Stimulated activated naive CD8-positive, alpha-beta T cell treated with anti-CD3 and anti-CD28 coated beads, Interleukin-15, amount 100 ng/mL, for 72 hours (primary cell): ENCODE data around the gene TMEM242.

Experiments used
- ATAC-seq: fragments of 150-1000 bp; cut with Tn5 transposase; 2 replicates; pipeline ENCODE4 v1.10.0; 2021; ENCODE audit warnings: mild to moderate bottlenecking, moderate library complexity
- DNase-seq, 2 donors: peaks; one replicate each; pipeline ENCODE4 v3.0.0; 2021 to 2022
- H3K27ac Mint-ChIP-seq, 2 donors: one replicate each; pipeline ENCODE4 v1.8.0; 2022; ENCODE audit warnings: mild to moderate bottlenecking in 2 of 2, mixed read lengths in 2 of 2, moderate library complexity in 2 of 2
- H3K27me3 Mint-ChIP-seq: one replicate; pipeline ENCODE4 v1.8.0; 2022; ENCODE audit warnings: mixed read lengths
- H3K4me1 Mint-ChIP-seq: one replicate; pipeline ENCODE4 v1.8.0; 2022; ENCODE audit warnings: mild to moderate bottlenecking, mixed read lengths
- H3K4me3 Mint-ChIP-seq, 2 donors: one replicate each; pipeline ENCODE4 v1.8.0; 2022; ENCODE audit warnings: mild to moderate bottlenecking in 2 of 2, mixed read lengths in 2 of 2, moderate library complexity in 1 of 2
- H3K9me3 Mint-ChIP-seq, 2 donors: one replicate each; pipeline ENCODE4 v1.8.0; 2022; ENCODE audit warnings: mixed read lengths in 2 of 2

Gene TMEM242

DNA sequence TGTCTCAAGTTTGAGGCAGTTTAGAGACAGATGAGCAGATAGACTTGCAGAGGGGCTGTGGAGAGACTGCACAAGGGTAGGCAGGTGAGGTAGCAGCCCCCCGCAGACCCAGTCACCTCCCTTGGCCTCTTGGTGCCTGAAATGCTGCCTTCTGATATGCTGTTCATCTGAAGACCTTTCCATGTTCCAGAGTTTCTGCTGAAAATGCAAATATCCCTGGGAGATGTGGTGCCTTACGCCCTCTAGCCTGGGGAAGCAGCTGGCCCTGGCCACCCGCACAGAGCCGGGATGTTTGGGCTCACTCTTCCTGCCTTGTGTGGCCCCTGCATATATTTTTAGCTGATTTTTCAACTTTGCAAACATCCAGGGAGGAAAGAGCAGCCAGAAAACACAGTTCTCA lies 51.4 kb downstream of the TMEM242 start:
- H3K27me3 Mint-ChIP-seq = no peaks in the 10 kb centered on the region
- ATAC-seq = no peak
- no peak overlapping the region for H3K4me3 Mint-ChIP-seq
- H3K9me3 Mint-ChIP-seq = peaks cover 10 to 13% of the 10 kb centered on the region in 2 donors
- no peak for DNase-seq
- no peak overlapping the region for H3K27ac Mint-ChIP-seq
- peaks cover 14% of the 10 kb centered on the region for H3K4me1 Mint-ChIP-seq

DNA sequence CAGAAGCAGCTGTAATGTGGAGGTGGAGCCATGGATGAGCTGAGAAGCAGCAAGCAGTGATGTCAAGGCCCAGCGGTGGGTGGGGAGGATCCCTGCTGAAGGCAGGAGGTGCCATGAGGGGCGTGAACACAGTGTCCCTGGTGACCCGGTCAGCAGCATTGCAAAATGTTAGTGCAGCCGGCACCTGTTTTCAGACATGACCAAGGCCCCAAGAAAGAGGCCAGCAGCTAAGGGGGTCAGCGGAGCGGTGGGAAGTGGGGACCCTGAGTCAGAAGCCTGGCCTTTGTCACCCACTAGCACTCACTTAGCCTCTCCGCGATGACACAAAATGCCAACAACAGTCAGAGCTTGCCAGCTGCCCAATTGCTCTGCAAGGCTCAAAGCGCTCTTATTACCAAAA lies 51.9 kb downstream of the TMEM242 start:
- H3K27me3 Mint-ChIP-seq = no peaks in the 10 kb centered on the region
- no peak overlapping the region for H3K27ac Mint-ChIP-seq
- peaks cover 14% of the 10 kb centered on the region for H3K4me1 Mint-ChIP-seq
- ATAC-seq (no peak), DNase-seq (no peak)
- H3K9me3 Mint-ChIP-seq = peaks cover 10 to 13% of the 10 kb centered on the region in 2 donors
- no peak overlapping the region for H3K4me3 Mint-ChIP-seq

DNA sequence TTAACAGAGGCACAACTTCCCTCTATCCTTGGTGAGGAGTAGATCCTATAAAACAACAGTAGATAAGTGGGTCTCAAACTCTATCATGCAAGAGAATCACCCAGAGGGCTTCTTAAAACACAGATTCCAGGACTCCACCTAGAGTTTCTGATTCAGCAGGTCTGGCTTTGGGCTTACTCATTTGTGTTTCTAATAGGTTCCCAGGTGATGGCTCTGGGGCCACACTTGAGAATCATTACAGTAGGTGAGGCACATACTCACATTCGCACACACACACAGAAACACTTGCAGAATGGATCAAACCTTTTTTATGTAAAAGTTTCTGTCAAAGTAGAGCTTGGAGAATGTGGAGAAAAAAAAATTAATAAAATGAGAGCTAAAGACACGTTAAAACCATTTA lies 52.4 kb downstream of the TMEM242 start:
- ATAC-seq (no peak), DNase-seq (no peak)
- Mint-ChIP-seq H3K4me3 (no peak overlapping the region), H3K4me1 (peaks cover 14% of the 10 kb centered on the region), H3K27ac (no peak overlapping the region), H3K9me3 (peaks cover 10 to 13% of the 10 kb centered on the region in 2 donors), H3K27me3 (no peaks in the 10 kb centered on the region)

GRCh38 chr6:157270308-157270707 lies 53.0 kb downstream of the TMEM242 start:
- peaks cover 14% of the 10 kb centered on the region for H3K4me1 Mint-ChIP-seq
- no peaks in the 10 kb centered on the region for H3K27me3 Mint-ChIP-seq
- ATAC-seq (no peak), DNase-seq (no peak)
- H3K9me3 Mint-ChIP-seq = peaks cover 10 to 13% of the 10 kb centered on the region in 2 donors
- H3K27ac Mint-ChIP-seq = peak overlapping the region in 1 of 2 donors; percentile 8
- no peak overlapping the region for H3K4me3 Mint-ChIP-seq

DNA sequence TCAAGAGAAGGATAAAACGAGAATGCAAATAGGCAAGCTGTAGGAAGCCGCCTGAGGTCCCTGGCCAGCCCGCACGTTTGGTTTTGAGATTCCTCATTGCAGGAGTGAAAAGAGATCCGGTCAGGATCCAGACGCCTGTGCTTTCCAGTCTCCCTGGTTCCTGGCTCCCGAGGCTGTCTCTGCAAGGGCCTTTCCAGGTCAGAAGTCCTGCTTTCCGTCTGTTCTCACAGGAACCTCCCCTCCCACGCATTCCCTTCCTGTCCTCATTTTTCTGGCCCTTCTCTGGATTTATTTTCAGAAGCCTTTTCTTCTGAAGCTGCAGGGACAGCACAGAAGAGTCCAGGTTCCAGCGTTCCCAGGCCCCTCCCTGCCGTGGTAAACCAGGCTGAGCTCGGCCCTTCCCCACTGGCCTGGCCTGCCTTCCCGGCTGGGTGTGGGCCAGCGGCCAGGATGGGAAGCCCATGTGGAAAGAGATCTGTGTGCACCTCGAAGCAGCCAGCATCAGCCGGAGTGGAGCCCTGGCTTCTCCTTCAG lies 54.0 kb downstream of the TMEM242 start:
- DNase-seq (no peak), ATAC-seq (no peak)
- H3K27me3 Mint-ChIP-seq = no peaks in the 10 kb centered on the region
- H3K9me3 Mint-ChIP-seq = peaks cover 10 to 13% of the 10 kb centered on the region in 2 donors
- H3K4me3 Mint-ChIP-seq = no peak overlapping the region
- H3K4me1 Mint-ChIP-seq = peaks cover 13% of the 10 kb centered on the region
- no peak overlapping the region for H3K27ac Mint-ChIP-seq

DNA sequence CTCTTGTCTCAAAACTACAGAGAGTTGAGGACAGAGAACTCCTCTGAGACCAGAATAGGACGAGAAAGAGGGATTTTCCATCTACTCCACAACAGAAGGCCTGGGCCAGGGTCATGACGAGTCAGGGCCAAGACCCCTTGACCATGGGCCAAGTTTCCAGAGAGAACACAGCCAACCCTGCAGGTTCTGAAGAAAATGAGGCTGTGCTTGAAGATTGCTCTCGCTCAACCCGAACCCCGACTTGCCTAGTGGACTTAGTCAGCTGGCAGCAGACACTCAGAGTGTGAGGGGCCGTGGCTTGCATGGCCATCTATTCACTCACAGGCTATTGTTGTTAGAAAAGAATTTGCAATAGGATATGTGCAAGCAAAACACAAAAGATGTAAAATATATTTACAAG lies 54.5 kb downstream of the TMEM242 start:
- no peak overlapping the region for H3K4me3 Mint-ChIP-seq
- H3K27me3 Mint-ChIP-seq = no peaks in the 10 kb centered on the region

DNA sequence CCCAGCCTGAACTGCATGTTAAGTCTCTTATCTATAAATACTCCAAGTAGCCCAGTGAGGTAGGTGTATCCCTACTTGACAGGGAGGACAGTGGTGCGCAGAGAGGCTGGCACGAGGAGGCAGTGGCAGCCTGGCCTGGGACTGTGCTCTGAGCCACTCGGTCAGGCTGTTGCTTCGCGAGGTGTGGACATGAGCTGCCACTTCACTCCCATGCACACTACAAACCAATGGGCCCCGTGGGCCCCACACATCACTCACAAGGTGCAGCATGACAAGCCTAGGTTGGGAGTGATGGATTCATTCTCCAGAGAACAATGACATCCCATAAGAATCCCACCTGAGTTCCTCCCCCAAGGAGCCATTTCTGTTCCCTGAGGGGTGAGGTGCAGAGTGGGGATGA lies 54.9 kb downstream of the TMEM242 start:
- Mint-ChIP-seq H3K9me3 (peaks cover 10 to 13% of the 10 kb centered on the region in 2 donors), H3K27ac (no peak overlapping the region), H3K4me3 (no peak overlapping the region), H3K4me1 (peaks cover 4% of the 10 kb centered on the region), H3K27me3 (no peaks in the 10 kb centered on the region)
- no peak for DNase-seq
- no peak for ATAC-seq

More for the DNA sequence above, 54.5 kb downstream of the TMEM242 start:
- Mint-ChIP-seq H3K9me3 (peaks cover 10 to 13% of the 10 kb centered on the region in 2 donors), H3K27ac (no peak overlapping the region), H3K4me1 (peaks cover 8% of the 10 kb centered on the region)
- ATAC-seq (no peak), DNase-seq (no peak)

- Mint-ChIP-seq H3K27ac (no peak overlapping the region), H3K4me3 (no peak overlapping the region), H3K4me1 (no peaks in the 10 kb centered on the region), H3K27me3 (no peaks in the 10 kb centered on the region), H3K9me3 (peaks cover 10 to 13% of the 10 kb centered on the region in 2 donors)
- no peak for DNase-seq
- ATAC-seq = no peak
Observed at GRCh38 chr6:157267654-157268053, 55.7 kb downstream of the TMEM242 start.

DNA sequence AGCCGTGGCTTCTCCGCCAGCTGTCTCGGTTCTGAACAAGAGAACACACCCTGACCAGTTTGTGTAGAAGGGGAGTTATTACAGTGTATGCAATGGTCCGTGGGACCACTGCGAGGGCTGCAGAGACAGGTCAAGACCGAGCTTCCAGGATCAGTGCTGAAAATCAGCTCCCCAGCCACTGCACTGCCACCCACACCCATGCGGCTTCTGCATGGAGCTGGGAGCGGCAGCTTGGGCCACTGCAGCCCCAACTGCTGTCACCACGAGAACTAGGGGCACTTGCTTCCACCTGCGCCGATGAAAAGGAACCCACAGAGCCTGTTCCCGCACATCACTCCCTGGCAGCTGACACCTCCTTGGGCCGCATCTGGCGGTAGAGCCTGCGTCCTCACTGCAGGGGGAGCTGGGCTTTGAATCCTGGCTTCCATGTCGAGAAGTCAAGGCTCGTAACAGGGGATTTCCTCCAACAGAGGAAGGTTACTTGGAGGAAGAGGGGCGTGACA lies 56.2 kb downstream of the TMEM242 start:
- Mint-ChIP-seq H3K9me3 (peaks cover 10 to 13% of the 10 kb centered on the region in 2 donors), H3K4me3 (no peak overlapping the region)

GRCh38 chr6:157266274-157267101 lies 56.8 kb downstream of the TMEM242 start:
- Mint-ChIP-seq H3K9me3 (peaks cover 10 to 13% of the 10 kb centered on the region in 2 donors), H3K27me3 (no peaks in the 10 kb centered on the region), H3K4me1 (no peaks in the 10 kb centered on the region), H3K4me3 (no peak overlapping the region), H3K27ac (no peak overlapping the region)
- DNase-seq (no peak), ATAC-seq (no peak)

More for the DNA sequence above, 56.2 kb downstream of the TMEM242 start:
- ATAC-seq = no peak
- Mint-ChIP-seq H3K27me3 (no peaks in the 10 kb centered on the region), H3K27ac (no peak overlapping the region), H3K4me1 (no peaks in the 10 kb centered on the region)
- no peak for DNase-seq

DNA sequence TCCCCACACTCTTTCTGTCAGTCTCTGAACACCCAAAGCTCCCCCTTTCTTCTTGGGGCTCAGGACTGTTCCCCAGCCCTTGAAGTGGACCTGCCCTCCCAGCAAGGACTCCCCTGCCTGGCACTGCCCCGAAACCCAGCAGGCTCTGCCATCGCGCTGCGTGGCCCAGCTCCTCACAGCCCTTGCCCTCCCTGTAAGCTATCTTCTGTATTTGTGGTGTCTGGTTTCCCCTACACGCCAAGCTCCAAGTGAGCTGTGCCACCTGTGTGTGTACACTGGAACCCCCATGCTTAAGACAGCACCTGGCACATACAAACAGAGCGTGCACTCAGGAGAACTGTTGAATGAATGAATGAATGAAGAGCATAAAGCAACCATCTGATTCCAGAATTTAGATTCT lies 57.7 kb downstream of the TMEM242 start:
- Mint-ChIP-seq H3K27ac (no peak overlapping the region), H3K27me3 (no peaks in the 10 kb centered on the region), H3K9me3 (peaks cover 9 to 10% of the 10 kb centered on the region in 2 donors), H3K4me3 (no peak overlapping the region), H3K4me1 (no peaks in the 10 kb centered on the region)
- DNase-seq (no peak), ATAC-seq (no peak)

DNA sequence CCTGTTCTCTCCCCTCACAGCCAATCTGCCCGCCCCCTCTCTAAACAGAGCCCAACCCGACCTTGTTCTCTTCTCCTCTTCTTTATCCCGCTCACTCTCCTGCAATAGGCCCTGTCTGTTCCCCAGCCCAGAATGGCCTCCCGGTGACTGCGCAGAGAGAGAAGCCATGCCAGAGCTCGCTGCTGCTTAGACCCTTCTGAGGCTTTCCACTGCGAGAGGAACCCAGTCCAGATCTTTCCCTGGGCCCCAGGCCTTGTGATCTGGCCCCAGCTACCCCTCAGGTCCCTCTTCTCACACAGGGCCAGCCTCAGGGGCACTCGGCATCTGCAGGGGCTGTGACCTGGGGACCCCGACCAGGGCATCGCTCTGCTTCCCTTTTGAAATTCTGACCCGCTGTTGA lies 58.1 kb downstream of the TMEM242 start:
- H3K27me3 Mint-ChIP-seq = no peaks in the 10 kb centered on the region
- no peaks in the 10 kb centered on the region for H3K4me1 Mint-ChIP-seq
- no peak overlapping the region for H3K27ac Mint-ChIP-seq
- no peak overlapping the region for H3K4me3 Mint-ChIP-seq
- no peak for ATAC-seq
- peaks cover 4 to 6% of the 10 kb centered on the region in 2 donors for H3K9me3 Mint-ChIP-seq
- no peak for DNase-seq

DNA sequence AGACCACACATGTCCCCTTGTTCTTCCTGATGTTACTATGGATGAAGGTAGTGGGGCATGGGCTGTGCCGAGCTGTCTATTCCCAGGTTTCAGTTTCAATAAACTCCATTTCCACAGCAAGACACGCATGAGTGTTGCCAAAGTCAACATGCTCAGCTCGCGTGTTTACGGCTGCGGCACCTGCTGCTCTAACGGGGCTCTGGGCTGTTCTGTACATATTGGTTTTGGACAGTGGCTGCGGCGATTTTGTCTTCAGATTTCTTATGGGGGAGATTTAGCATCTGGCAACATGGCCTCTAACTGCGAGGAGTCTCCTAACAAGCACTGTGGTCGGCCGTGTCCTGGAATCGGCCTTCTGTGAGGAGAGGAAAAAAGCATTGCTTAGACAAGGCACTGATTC lies 58.6 kb downstream of the TMEM242 start:
- ATAC-seq (no peak), DNase-seq (no peak)
- H3K4me3 Mint-ChIP-seq = no peak overlapping the region
- peaks cover 0 to 1% of the 10 kb centered on the region in 2 donors for H3K9me3 Mint-ChIP-seq
- no peak overlapping the region for H3K27ac Mint-ChIP-seq
- no peaks in the 10 kb centered on the region for H3K4me1 Mint-ChIP-seq
- no peaks in the 10 kb centered on the region for H3K27me3 Mint-ChIP-seq

DNA sequence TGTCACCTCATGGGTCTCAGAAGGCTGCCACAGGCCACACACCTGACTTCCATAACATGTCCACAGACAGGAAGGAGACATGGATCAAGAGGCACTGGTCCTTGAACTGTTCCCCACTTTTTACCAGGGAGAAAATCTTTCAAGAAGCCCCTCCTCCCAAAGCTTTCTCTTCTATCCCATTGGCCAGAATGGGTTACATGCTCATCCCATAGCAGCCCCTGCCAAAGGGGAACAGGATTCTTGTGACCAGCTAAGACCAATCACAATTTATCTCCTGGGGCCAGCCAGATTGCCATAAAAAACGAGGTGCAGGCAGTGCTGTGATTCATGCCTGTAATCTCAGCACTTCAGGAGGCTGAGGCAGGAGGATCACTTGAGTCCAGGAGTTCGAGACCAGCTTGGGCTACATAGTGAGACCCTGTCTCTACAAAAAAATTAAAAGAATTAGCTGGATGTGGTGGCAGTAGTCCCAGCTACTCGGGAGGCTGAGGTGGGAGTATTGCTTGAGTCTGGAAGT lies 59.4 kb downstream of the TMEM242 start:
- no peak overlapping the region for H3K27ac Mint-ChIP-seq
- ATAC-seq = no peak
- peaks cover 8% of the 10 kb centered on the region for H3K4me1 Mint-ChIP-seq
- DNase-seq = no peak
- no peaks in the 10 kb centered on the region for H3K9me3 Mint-ChIP-seq
- H3K4me3 Mint-ChIP-seq = no peak overlapping the region
- no peaks in the 10 kb centered on the region for H3K27me3 Mint-ChIP-seq

- DNase-seq = no peak
- no peak for ATAC-seq
- Mint-ChIP-seq H3K27ac (no peak overlapping the region), H3K27me3 (peaks cover 5% of the 10 kb centered on the region), H3K4me1 (peaks cover 12% of the 10 kb centered on the region), H3K4me3 (no peak overlapping the region), H3K9me3 (no peaks in the 10 kb centered on the region)
Observed at GRCh38 chr6:157263146-157263545, 60.2 kb downstream of the TMEM242 start.

- Mint-ChIP-seq H3K4me1 (peaks cover 12% of the 10 kb centered on the region), H3K4me3 (no peak overlapping the region), H3K27ac (no peak overlapping the region), H3K9me3 (no peaks in the 10 kb centered on the region), H3K27me3 (peaks cover 8% of the 10 kb centered on the region)
- DNase-seq (no peak), ATAC-seq (no peak)
Observed at GRCh38 chr6:157261606-157262005, 61.7 kb downstream of the TMEM242 start.
